Karpas-422 (cell line): Measurements from ENCODE around the gene MAGI1. TPM values are rescaled to one million over a fixed set of nuclear protein-coding genes. Genes with fewer than 3 reads are reported as not detected.

Source experiments
- DNase-seq: peaks from one replicate; pipeline ENCODE4 v3.0.0-alpha.2; 2015
- H2AFZ ChIP-seq: fragments of 200-600 bp; sonication (generic); 2 replicates; pipeline ENCODE4 v1.6.1; 2014; ENCODE audit warnings: antibody characterized with exemption, low read length, mixed read lengths
- H3K27ac ChIP-seq: fragments of 200-600 bp; sonication (generic); 2 replicates; pipeline ENCODE4 v1.5.1; 2014; ENCODE audit warnings: mild to moderate bottlenecking, low read length, moderate library complexity
- H3K27me3 ChIP-seq: fragments of 200-600 bp; sonication (generic); 2 replicates; pipeline ENCODE4 v1.6.1; 2014; ENCODE audit warnings: low read length, mixed read lengths
- H3K36me3 ChIP-seq: fragments of 200-600 bp; sonication (generic); 2 replicates; pipeline ENCODE4 v1.6.1; 2014; ENCODE audit warnings: low read length, mixed read lengths; ENCODE audit not compliant: insufficient read depth
- H3K4me1 ChIP-seq: fragments of 200-600 bp; sonication (generic); 2 replicates; pipeline ENCODE4 v1.6.1; 2014; ENCODE audit warnings: mild to moderate bottlenecking, low read length, mixed read lengths
- H3K4me2 ChIP-seq: fragments of 200-600 bp; sonication (generic); 2 replicates; pipeline ENCODE4 v1.6.1; 2014; ENCODE audit warnings: low read length, low read depth, mild to moderate bottlenecking; ENCODE audit not compliant: poor library complexity, severe bottlenecking
- H3K4me3 ChIP-seq: fragments of 200-600 bp; sonication (generic); 2 replicates; pipeline ENCODE4 v1.5.1; 2014; ENCODE audit warnings: mild to moderate bottlenecking, antibody characterized with exemption, low read length, mixed read lengths
- H3K79me2 ChIP-seq: fragments of 200-600 bp; sonication (generic); 2 replicates; pipeline ENCODE4 v1.6.1; 2014; ENCODE audit warnings: mild to moderate bottlenecking, low read length, mixed read lengths
- H3K9ac ChIP-seq: fragments of 200-600 bp; sonication (generic); 2 replicates; pipeline ENCODE4 v1.6.0; 2014; ENCODE audit warnings: low read length
- H3K9me2 ChIP-seq: fragments of 200-600 bp; sonication (generic), shearing (Covaris generic); replicated peaks from 2 replicates; pipeline ENCODE4 v1.6.0; 2014; ENCODE audit warnings: mild to moderate bottlenecking, low read length, moderate library complexity; ENCODE audit not compliant: insufficient read depth
- H3K9me3 ChIP-seq: fragments of 300-700, 200-600 bp; sonication (generic); 2 replicates; pipeline ENCODE4 v1.6.1; 2014; ENCODE audit warnings: low read length, mixed read lengths
- H4K20me1 ChIP-seq: fragments of 200-600 bp; sonication (generic); 2 replicates; pipeline ENCODE4 v1.6.1; 2014; ENCODE audit warnings: mild to moderate bottlenecking, antibody characterized with exemption, low read length, low read depth; ENCODE audit not compliant: insufficient read depth
- total RNA-seq: library from RNA; depleted of rRNA; stranded (reverse); fragments of >200 nt; shearing (Covaris generic); gene quantifications from 2 replicates; pipeline ENCODE4 v1.2.3, GENCODE V29; 2014; ENCODE audit warnings: low replicate concordance

MAGI1 gene
- total RNA-seq, 1 experiment from 2014 or later = 0.71 TPM

DNA sequence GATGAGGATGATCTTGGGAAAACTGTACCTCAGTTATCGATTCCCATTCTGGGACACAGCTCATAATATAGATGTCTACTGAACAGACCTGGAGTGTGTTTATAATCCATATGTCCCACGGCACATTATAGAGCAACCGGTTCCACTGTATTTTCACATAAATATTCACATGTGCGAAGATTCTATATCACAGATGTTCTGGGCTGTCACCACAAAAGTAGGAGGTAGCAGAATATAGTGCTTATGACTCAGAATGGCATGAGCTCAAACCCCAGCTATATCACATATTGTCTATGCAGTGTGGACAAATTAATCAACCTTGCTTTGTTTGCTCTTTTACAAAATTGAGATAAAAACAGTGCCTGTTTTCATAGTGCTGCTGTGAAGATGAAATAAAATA, 710.6 kb downstream of the MAGI1 start:
- Histone ChIP-seq H3K4me2 (no peak overlapping the region), H3K9me3 (no peaks in the 10 kb centered on the region), H3K79me2 (no peaks in the 10 kb centered on the region), H3K4me3 (no peak overlapping the region), H3K27ac (no peak overlapping the region), H4K20me1 (no peaks in the 10 kb centered on the region), H3K36me3 (no peaks in the 10 kb centered on the region), H3K27me3 (0 out of 2 replicates have a peak, but pooled peaks cover 3% of the 10 kb centered on the region), H2AFZ (no peak overlapping the region), H3K9me2 (no peaks in the 10 kb centered on the region), H3K4me1 (no peaks in the 10 kb centered on the region), H3K9ac (no peak overlapping the region)
- no peak for DNase-seq

- Histone ChIP-seq H3K9me3 (no peaks in the 10 kb centered on the region), H3K36me3 (no peaks in the 10 kb centered on the region), H3K4me2 (no peak overlapping the region), H3K79me2 (no peaks in the 10 kb centered on the region), H4K20me1 (no peaks in the 10 kb centered on the region), H3K4me3 (no peak overlapping the region), H3K9ac (no peak overlapping the region), H3K27ac (no peak overlapping the region), H3K27me3 (0 out of 2 replicates have a peak, but pooled peaks cover 3% of the 10 kb centered on the region), H3K4me1 (no peaks in the 10 kb centered on the region), H2AFZ (no peak overlapping the region), H3K9me2 (no peaks in the 10 kb centered on the region)
- no peak for DNase-seq
Observed at GRCh38 chr3:65326574-65326973, 712.1 kb downstream of the MAGI1 start.

DNA sequence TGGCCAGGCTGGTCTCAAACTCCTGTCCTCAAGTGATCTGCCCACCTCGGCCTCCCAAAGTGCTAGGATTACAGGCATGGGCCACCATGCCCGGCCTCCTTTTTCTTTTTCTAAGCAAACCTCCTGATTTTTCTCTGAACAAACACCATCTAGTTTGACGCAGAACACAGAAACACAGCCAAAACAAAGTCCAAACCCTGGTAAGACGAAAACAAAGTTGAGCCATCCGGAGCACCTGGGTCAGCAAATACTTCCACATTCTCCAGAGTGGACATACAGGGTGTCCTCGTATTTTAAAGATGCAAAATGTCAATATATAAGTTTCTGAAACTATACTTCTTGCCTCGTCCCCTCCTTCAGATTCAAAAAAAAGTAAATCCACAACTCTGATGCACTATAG, 715.8 kb downstream of the MAGI1 start:
- no peaks in the 10 kb centered on the region for H3K4me1 ChIP-seq
- no peak overlapping the region for H3K9ac ChIP-seq
- no peak overlapping the region for H2AFZ ChIP-seq
- H3K4me2 ChIP-seq = no peak overlapping the region
- H3K36me3 ChIP-seq = no peaks in the 10 kb centered on the region
- DNase-seq = no peak
- no peaks in the 10 kb centered on the region for H4K20me1 ChIP-seq
- H3K9me3 ChIP-seq = no peaks in the 10 kb centered on the region
- no peaks in the 10 kb centered on the region for H3K9me2 ChIP-seq
- H3K27me3 ChIP-seq = 0 out of 2 replicates have a peak, but pooled peaks cover 3% of the 10 kb centered on the region
- H3K27ac ChIP-seq = no peak overlapping the region
- no peaks in the 10 kb centered on the region for H3K79me2 ChIP-seq
- no peak overlapping the region for H3K4me3 ChIP-seq

DNA sequence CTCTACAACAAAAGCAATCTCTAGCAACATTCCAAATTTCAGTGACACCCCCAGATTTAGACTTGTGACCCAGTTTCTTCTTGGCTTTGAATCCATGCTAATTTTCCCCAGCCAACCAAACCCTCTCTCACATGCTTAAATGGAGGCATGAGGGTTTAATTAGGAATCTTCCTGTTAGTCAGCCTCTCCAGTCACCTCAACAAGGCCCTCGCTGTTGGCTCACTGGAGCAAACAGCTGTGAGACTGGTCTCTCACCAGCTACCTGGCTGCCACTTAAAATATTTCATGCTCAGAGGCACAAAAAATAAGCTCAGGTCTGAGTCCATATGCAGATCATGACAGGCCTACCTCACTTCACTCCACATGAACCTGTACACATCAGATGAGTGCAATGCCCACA, 720.5 kb downstream of the MAGI1 start:
- Histone ChIP-seq H3K9me3 (no peaks in the 10 kb centered on the region), H2AFZ (no peak overlapping the region)

DNA sequence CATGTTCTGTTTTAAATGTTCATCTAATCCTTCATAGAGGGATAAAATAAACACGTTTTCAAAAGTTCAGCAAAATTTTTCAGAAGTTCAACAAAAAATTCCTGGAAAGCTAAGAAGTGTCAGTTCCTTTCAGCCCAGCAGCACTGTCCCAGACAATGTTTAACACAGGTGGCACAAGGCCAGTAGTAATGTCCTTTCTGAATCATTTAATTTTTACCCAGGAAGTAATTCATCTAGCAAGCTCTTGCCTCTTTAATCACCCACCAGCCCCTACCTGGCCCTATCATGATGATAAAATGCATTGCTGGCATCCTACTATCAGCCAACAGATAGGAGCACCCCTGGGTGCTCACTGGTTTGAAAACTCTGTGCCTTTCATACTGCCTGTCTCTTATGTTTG, 723.8 kb downstream of the MAGI1 start:
- H3K36me3 ChIP-seq = no peaks in the 10 kb centered on the region
- no peak for DNase-seq
- no peaks in the 10 kb centered on the region for H3K27me3 ChIP-seq
- no peak overlapping the region for H2AFZ ChIP-seq
- no peak overlapping the region for H3K4me2 ChIP-seq
- H3K9ac ChIP-seq = no peak overlapping the region
- no peak overlapping the region for H3K4me3 ChIP-seq
- no peaks in the 10 kb centered on the region for H4K20me1 ChIP-seq
- no peaks in the 10 kb centered on the region for H3K79me2 ChIP-seq
- H3K9me3 ChIP-seq = no peaks in the 10 kb centered on the region
- no peak overlapping the region for H3K27ac ChIP-seq
- no peaks in the 10 kb centered on the region for H3K9me2 ChIP-seq
- no peaks in the 10 kb centered on the region for H3K4me1 ChIP-seq

More for the DNA sequence above, 720.5 kb downstream of the MAGI1 start:
- Histone ChIP-seq H3K4me1 (no peaks in the 10 kb centered on the region), H3K9ac (no peak overlapping the region), H3K4me3 (no peak overlapping the region), H3K4me2 (no peak overlapping the region), H3K79me2 (no peaks in the 10 kb centered on the region), H3K27ac (no peak overlapping the region), H4K20me1 (no peaks in the 10 kb centered on the region), H3K36me3 (no peaks in the 10 kb centered on the region), H3K27me3 (no peaks in the 10 kb centered on the region), H3K9me2 (no peaks in the 10 kb centered on the region)
- no peak for DNase-seq

DNA sequence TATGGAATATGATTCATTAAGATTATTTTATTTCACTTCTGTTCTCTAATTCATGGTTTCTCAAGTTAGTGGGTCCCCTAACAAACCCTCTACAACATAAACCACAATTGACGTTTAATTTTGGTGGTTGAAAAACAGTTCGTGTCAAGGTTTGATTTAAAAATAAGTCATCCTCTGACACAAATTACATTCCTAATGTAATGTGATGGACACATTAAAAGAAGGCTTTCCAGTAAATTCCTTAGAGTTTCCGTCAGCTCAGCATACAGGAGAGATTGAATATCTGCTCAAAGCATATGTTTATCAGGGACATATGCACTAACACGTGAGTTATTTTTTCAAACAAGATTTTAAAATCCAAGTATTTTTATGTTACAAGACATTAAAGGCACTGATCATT, 724.4 kb downstream of the MAGI1 start:
- Histone ChIP-seq H3K4me3 (no peak overlapping the region), H3K36me3 (no peaks in the 10 kb centered on the region), H3K4me1 (no peaks in the 10 kb centered on the region), H3K9me3 (no peaks in the 10 kb centered on the region), H3K27ac (no peak overlapping the region), H4K20me1 (no peaks in the 10 kb centered on the region), H3K9me2 (no peaks in the 10 kb centered on the region), H3K27me3 (no peaks in the 10 kb centered on the region), H2AFZ (no peak overlapping the region), H3K79me2 (no peaks in the 10 kb centered on the region), H3K4me2 (no peak overlapping the region), H3K9ac (no peak overlapping the region)
- DNase-seq = no peak

- H3K36me3 ChIP-seq = no peaks in the 10 kb centered on the region
- H3K9me2 ChIP-seq = no peaks in the 10 kb centered on the region
- H3K4me3 ChIP-seq = no peak overlapping the region
- H3K27ac ChIP-seq = no peak overlapping the region
- no peaks in the 10 kb centered on the region for H3K4me1 ChIP-seq
- no peaks in the 10 kb centered on the region for H3K27me3 ChIP-seq
- H3K4me2 ChIP-seq = no peak overlapping the region
- no peaks in the 10 kb centered on the region for H3K9me3 ChIP-seq
- H3K9ac ChIP-seq = no peak overlapping the region
- no peaks in the 10 kb centered on the region for H4K20me1 ChIP-seq
- no peak for DNase-seq
- H3K79me2 ChIP-seq = no peaks in the 10 kb centered on the region
- no peak overlapping the region for H2AFZ ChIP-seq
Observed at GRCh38 chr3:65313666-65314065, 725.1 kb downstream of the MAGI1 start.

DNA sequence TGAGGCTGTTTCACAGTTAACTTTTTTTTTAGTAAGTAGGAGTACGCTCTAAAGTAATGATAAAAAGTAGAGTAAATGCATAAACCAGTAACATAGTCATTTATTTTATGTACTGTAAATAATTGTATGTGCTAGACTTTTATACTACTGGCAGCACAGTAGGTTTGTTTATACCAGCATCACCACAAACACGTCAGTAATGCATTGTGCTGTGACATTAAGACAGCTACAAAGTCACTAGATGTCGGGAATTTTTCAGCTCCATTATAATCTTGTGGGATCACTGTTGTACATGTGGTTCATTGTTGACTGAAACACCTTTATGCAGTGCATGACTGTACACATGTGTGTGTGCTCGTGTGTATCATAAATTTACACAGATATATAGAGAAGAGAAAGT, 732.9 kb downstream of the MAGI1 start:
- H2AFZ ChIP-seq = no peak overlapping the region
- no peaks in the 10 kb centered on the region for H3K9me3 ChIP-seq
- H3K79me2 ChIP-seq = no peaks in the 10 kb centered on the region
- H3K9me2 ChIP-seq = no peaks in the 10 kb centered on the region
- H3K4me3 ChIP-seq = no peak overlapping the region
- H3K4me2 ChIP-seq = no peak overlapping the region
- DNase-seq = no peak
- no peaks in the 10 kb centered on the region for H3K27me3 ChIP-seq
- H3K9ac ChIP-seq = no peak overlapping the region
- no peaks in the 10 kb centered on the region for H4K20me1 ChIP-seq
- no peak overlapping the region for H3K27ac ChIP-seq
- H3K4me1 ChIP-seq = no peaks in the 10 kb centered on the region
- H3K36me3 ChIP-seq = no peaks in the 10 kb centered on the region
